ENCODE results near the gene PPA2. TPM values are rescaled to one million over a fixed set of nuclear protein-coding genes. Genes with fewer than 3 reads are reported as not detected.

The PPA2 gene
- total and polyA plus RNA-seq, 2 experiments from 2014 or later: 58.4 to 63.7 TPM

- TF ChIP-seq ZNF462 (CRISPR knock-in tag; IDR thresholded peaks at IDR 0.05) (no peak), EZH2 (IDR thresholded peaks at IDR 0.05; ENCODE audit: low read depth, unreplicated experiment) (no peak), REST (IDR thresholded peaks at IDR 0.05; ENCODE audit: unreplicated experiment) (no peak), JUNB (IDR thresholded peaks at IDR 0.05; ENCODE audit: unreplicated experiment) (no peak), ETS1 (IDR thresholded peaks at IDR 0.05) (no peak)
Measured at GRCh38 chr4:105373324-105373723, 100.5 kb downstream of the PPA2 start (continued).
